Thyroid gland (tissue), 4 donors: ENCODE results near the gene OR2H2.

Experiments used
- POLR2A ChIP-seq, 2 donors: fragments of 450-650 bp; IDR thresholded peaks; one replicate each; pipeline ENCODE4 v1.6.1; 2017; ENCODE audit warnings: antibody characterized with exemption in 2 of 2, mild to moderate bottlenecking in 2 of 2, moderate library complexity in 1 of 2
- TF ChIP-seq, protein P1 (sequence below), 6 experiments: fragments of 200-600 bp in 3 of 6; fragments of 450-650 bp in 3 of 6; sonication (generic) in 3 of 6; IDR thresholded peaks; one replicate each; pipeline ENCODE4 v1.5.1; 2016 to 2019; ENCODE audit warnings: antibody characterized with exemption in 6 of 6, mild to moderate bottlenecking in 2 of 6, inconsistent platforms in 1 of 6, moderate library complexity in 1 of 6

DNA sequence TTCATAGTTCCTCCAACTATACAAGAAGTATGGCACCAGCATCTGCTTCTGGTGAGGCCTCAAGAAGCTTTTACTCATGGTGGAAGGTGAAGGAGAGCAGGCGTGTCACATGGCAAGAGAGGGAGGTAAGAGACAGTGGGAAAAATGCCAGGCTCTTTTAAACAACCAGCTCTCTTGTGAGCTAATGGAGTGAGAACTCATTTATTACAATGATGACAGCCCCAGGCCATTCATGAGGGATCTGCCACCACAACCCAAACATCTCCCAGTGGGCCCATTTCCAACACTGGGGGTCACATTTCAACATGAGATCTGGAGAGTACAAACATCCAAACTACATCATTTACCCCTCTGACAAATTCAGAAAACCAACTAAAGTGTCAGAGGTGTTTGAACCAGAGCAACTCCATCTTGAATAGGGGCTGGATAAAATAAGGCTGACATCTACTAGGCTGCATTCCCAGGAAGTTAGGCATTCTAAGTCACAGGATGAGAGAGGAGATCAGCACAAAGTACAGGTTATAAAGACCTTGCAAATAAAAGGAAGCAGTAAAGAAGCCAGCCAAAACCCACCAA is 23.2 kb upstream of the OR2H2 start:
- TF ChIP-seq, protein P1, sequence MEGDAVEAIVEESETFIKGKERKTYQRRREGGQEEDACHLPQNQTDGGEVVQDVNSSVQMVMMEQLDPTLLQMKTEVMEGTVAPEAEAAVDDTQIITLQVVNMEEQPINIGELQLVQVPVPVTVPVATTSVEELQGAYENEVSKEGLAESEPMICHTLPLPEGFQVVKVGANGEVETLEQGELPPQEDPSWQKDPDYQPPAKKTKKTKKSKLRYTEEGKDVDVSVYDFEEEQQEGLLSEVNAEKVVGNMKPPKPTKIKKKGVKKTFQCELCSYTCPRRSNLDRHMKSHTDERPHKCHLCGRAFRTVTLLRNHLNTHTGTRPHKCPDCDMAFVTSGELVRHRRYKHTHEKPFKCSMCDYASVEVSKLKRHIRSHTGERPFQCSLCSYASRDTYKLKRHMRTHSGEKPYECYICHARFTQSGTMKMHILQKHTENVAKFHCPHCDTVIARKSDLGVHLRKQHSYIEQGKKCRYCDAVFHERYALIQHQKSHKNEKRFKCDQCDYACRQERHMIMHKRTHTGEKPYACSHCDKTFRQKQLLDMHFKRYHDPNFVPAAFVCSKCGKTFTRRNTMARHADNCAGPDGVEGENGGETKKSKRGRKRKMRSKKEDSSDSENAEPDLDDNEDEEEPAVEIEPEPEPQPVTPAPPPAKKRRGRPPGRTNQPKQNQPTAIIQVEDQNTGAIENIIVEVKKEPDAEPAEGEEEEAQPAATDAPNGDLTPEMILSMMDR (IDR thresholded peaks at IDR 0.05): no peak
- TF ChIP-seq POLR2A (IDR thresholded peaks at IDR 0.05): no peak
